Liver (tissue), 9 donors: ENCODE data around the gene MYO18A. TPM values are rescaled to one million over a fixed set of nuclear protein-coding genes. Genes with fewer than 3 reads are reported as not detected.

Experiments
- DNase-seq: peaks from one replicate; pipeline ENCODE4 v3.0.0-alpha.2; 2017; ENCODE audit warnings: low spot score
- H3K27ac ChIP-seq, 2 donors: one replicate each; pipeline ENCODE4 v1.7.0; 2013; ENCODE audit warnings: inconsistent platforms in 2 of 2, low read length in 2 of 2, control low read depth in 1 of 2, low read depth in 1 of 2, mild to moderate bottlenecking in 1 of 2
- H3K27me3 ChIP-seq, 4 donors: one replicate each; pipeline versions ENCODE4 v1.6.1 to v1.7.0; 2013; ENCODE audit warnings: low read length in 3 of 4, inconsistent platforms in 1 of 4, mild to moderate bottlenecking in 1 of 4, moderate library complexity in 1 of 4; ENCODE audit not compliant: control insufficient read depth in 4 of 4, insufficient read depth in 4 of 4
- H3K36me3 ChIP-seq, 4 donors: one replicate each; pipeline versions ENCODE4 v1.6.1 to v1.7.0; 2013; ENCODE audit warnings: low read length in 3 of 4, mild to moderate bottlenecking in 3 of 4, low read depth in 1 of 4, moderate library complexity in 1 of 4; ENCODE audit not compliant: control insufficient read depth in 4 of 4, insufficient read depth in 3 of 4
- H3K4me1 ChIP-seq, 4 donors: one replicate each; pipeline versions ENCODE4 v1.6.1 to v1.7.0; 2013; ENCODE audit warnings: low read length in 3 of 4, mild to moderate bottlenecking in 3 of 4, moderate library complexity in 1 of 4; ENCODE audit not compliant: control insufficient read depth in 4 of 4, insufficient read depth in 4 of 4
- H3K4me3 ChIP-seq, 3 donors: one replicate each; pipeline versions ENCODE4 v1.6.1 to v1.7.0; 2013; ENCODE audit warnings: low read length in 3 of 3, control low read depth in 1 of 3, low read depth in 1 of 3, mild to moderate bottlenecking in 1 of 3
- H3K9ac ChIP-seq, 2 donors: one replicate each; pipeline ENCODE4 v1.7.0; 2013; ENCODE audit warnings: low read length in 2 of 2, mild to moderate bottlenecking in 2 of 2, moderate library complexity in 2 of 2, control low read depth in 1 of 2, low read depth in 1 of 2
- H3K9me3 ChIP-seq, 4 donors: one replicate each; pipeline versions ENCODE4 v1.6.1 to v1.7.0; 2013; ENCODE audit warnings: low read length in 3 of 4; ENCODE audit not compliant: control insufficient read depth in 4 of 4
- EGR1 ChIP-seq, 2 donors: IDR thresholded peaks; 2 replicates each; pipeline ENCODE4 v1.6.1; 2016 to 2018; ENCODE audit warnings: antibody characterized with exemption in 2 of 2, low read depth in 2 of 2
- FOXA1 ChIP-seq: IDR thresholded peaks from 2 replicates; pipeline ENCODE4 v1.6.1; 2016; ENCODE audit warnings: antibody characterized with exemption
- FOXA2 ChIP-seq: IDR thresholded peaks from 2 replicates; pipeline ENCODE4 v1.6.1; 2016; ENCODE audit warnings: antibody characterized with exemption
- GABPA ChIP-seq, 2 donors: IDR thresholded peaks in 1 of 2; conservative IDR thresholded peaks in 1 of 2; 2 replicates each; pipeline ENCODE4 v1.6.1; 2016; ENCODE audit warnings: antibody characterized with exemption in 2 of 2, mild to moderate bottlenecking in 1 of 2, moderate library complexity in 1 of 2
- HNF4A ChIP-seq, 2 donors: conservative IDR thresholded peaks; 2 replicates each; pipeline ENCODE4 v1.6.1; 2016; ENCODE audit warnings: antibody characterized with exemption in 2 of 2, mild to moderate bottlenecking in 2 of 2
- HNF4G ChIP-seq: IDR thresholded peaks from 2 replicates; pipeline ENCODE4 v1.6.1; 2016; ENCODE audit warnings: antibody characterized with exemption
- JUND ChIP-seq, 2 donors: IDR thresholded peaks; 2 replicates each; pipeline ENCODE4 v1.6.1; 2016; ENCODE audit warnings: antibody characterized with exemption in 2 of 2
- NR2F2 ChIP-seq: IDR thresholded peaks from 2 replicates; pipeline ENCODE4 v1.6.1; 2016; ENCODE audit warnings: antibody characterized with exemption
- RXRA ChIP-seq, 2 donors: IDR thresholded peaks; 2 replicates each; pipeline ENCODE4 v1.6.1; 2017 to 2018; ENCODE audit warnings: antibody characterized with exemption in 2 of 2, mild to moderate bottlenecking in 1 of 2
- TAF1 ChIP-seq: conservative IDR thresholded peaks from 2 replicates; pipeline ENCODE4 v1.6.1; 2016; ENCODE audit warnings: antibody characterized with exemption, mild to moderate bottlenecking
- YY1 ChIP-seq: IDR thresholded peaks from 2 replicates; pipeline ENCODE4 v1.6.1; 2016; ENCODE audit warnings: antibody characterized with exemption, mild to moderate bottlenecking
- WGBS: extraction: QIAGEN DNeasy Blood & Tissue Kit; methylation state at CpG from one replicate; pipeline ENCODE4 v1.1.7; 2013; 5-methylcytosine and 5-hydroxymethylcytosine counted together
- polyA plus RNA-seq, 2 donors: library from polyadenylated mRNA; stranded (reverse) in 1 of 2; unstranded in 1 of 2; fragments of 200-250 nt in 1 of 2; fragments of >200 nt in 1 of 2; fragmentation: Nextera tagmentation in 1 of 2; extraction: Ambion mirVana in 1 of 2; gene quantifications; one replicate each; pipeline versions ENCODE4 v1.2.1 to v1.2.3, GENCODE V29; 2013 to 2015
- total RNA-seq, 2 donors: library from RNA; depleted of rRNA; stranded (reverse); fragments of >200 nt; gene quantifications; one replicate each; pipeline ENCODE4 v1.2.3, GENCODE V29; 2014
- TF ChIP-seq, protein P1 (sequence below): IDR thresholded peaks from 2 replicates; pipeline ENCODE4 v1.6.1; 2016; ENCODE audit warnings: antibody characterized with exemption, mild to moderate bottlenecking
- TF ChIP-seq, protein P2 (sequence below): IDR thresholded peaks from 2 replicates; pipeline ENCODE4 v1.6.1; 2016; ENCODE audit warnings: antibody characterized with exemption
- TF ChIP-seq, protein P3 (sequence below): fragments of 150-350 bp; IDR thresholded peaks from 2 replicates; pipeline ENCODE4 v1.5.1; 2017; ENCODE audit warnings: improper control_type of control experiment, low read depth, low read length; ENCODE audit not compliant: missing input control
- TF ChIP-seq, protein P4 (sequence below): IDR thresholded peaks from 2 replicates; pipeline ENCODE4 v1.6.1; 2016; ENCODE audit warnings: antibody characterized with exemption
- TF ChIP-seq, protein P5 (sequence below): IDR thresholded peaks from 2 replicates; pipeline ENCODE4 v1.6.1; 2016; ENCODE audit warnings: antibody characterized with exemption
- donor health status: healthy.
- donor health status: healthy.
- donor health status: healthy.
- donor health status: healthy.
- donor health status: healthy.

MYO18A gene
- total and polyA plus RNA-seq, 4 donors = 26.3 to 81.6 (median 37.3) TPM

DNA sequence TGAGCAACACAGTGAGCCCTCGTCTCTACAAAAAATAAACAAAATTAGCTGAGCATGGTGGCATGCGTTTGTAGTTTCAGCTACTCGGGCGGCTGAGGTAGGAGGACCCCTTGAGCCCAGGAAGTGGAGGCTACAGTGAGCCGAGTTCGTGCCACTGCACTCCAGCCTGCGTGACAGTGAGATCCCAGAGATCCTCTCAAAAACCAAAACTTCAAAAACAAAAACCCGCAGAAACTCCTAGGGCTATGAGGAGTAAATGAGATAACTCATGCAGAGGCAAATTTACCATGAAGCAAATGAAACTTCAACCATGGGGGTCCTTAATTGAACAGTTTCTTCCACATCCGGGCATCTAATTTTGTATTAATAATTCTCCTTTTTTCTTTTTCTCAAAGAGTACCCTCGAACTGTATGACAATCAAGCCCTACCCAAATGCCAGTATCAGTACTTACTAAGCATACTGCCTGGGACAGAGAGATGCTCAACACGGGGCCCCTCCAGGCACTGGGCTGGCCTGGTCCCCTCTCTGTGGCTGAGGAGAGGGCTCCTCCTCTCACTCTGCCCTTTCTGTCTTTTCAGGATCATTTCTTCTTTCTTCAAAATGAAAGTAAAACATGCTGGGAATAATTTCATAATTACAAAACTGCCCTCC lies 138.0 kb downstream of the MYO18A start:
- H3K27ac ChIP-seq = peak overlapping the region; percentile 50 to 63
- H3K9me3 ChIP-seq = no peaks in the 10 kb centered on the region
- TF ChIP-seq EGR1 (IDR thresholded peaks at IDR 0.05; ENCODE audit: low read depth in 2 of 2) = no peak
- no peak for TF ChIP-seq NR2F2
- TF ChIP-seq, protein P1, sequence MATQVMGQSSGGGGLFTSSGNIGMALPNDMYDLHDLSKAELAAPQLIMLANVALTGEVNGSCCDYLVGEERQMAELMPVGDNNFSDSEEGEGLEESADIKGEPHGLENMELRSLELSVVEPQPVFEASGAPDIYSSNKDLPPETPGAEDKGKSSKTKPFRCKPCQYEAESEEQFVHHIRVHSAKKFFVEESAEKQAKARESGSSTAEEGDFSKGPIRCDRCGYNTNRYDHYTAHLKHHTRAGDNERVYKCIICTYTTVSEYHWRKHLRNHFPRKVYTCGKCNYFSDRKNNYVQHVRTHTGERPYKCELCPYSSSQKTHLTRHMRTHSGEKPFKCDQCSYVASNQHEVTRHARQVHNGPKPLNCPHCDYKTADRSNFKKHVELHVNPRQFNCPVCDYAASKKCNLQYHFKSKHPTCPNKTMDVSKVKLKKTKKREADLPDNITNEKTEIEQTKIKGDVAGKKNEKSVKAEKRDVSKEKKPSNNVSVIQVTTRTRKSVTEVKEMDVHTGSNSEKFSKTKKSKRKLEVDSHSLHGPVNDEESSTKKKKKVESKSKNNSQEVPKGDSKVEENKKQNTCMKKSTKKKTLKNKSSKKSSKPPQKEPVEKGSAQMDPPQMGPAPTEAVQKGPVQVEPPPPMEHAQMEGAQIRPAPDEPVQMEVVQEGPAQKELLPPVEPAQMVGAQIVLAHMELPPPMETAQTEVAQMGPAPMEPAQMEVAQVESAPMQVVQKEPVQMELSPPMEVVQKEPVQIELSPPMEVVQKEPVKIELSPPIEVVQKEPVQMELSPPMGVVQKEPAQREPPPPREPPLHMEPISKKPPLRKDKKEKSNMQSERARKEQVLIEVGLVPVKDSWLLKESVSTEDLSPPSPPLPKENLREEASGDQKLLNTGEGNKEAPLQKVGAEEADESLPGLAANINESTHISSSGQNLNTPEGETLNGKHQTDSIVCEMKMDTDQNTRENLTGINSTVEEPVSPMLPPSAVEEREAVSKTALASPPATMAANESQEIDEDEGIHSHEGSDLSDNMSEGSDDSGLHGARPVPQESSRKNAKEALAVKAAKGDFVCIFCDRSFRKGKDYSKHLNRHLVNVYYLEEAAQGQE = no peak
- no peak for TF ChIP-seq TAF1
- no peak for TF ChIP-seq YY1
- no peak for TF ChIP-seq HNF4G
- no peak for TF ChIP-seq HNF4A (conservative IDR thresholded peaks at IDR 0.05)
- TF ChIP-seq, protein P2, sequence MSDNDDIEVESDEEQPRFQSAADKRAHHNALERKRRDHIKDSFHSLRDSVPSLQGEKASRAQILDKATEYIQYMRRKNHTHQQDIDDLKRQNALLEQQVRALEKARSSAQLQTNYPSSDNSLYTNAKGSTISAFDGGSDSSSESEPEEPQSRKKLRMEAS = no peak
- TF ChIP-seq, protein P3, sequence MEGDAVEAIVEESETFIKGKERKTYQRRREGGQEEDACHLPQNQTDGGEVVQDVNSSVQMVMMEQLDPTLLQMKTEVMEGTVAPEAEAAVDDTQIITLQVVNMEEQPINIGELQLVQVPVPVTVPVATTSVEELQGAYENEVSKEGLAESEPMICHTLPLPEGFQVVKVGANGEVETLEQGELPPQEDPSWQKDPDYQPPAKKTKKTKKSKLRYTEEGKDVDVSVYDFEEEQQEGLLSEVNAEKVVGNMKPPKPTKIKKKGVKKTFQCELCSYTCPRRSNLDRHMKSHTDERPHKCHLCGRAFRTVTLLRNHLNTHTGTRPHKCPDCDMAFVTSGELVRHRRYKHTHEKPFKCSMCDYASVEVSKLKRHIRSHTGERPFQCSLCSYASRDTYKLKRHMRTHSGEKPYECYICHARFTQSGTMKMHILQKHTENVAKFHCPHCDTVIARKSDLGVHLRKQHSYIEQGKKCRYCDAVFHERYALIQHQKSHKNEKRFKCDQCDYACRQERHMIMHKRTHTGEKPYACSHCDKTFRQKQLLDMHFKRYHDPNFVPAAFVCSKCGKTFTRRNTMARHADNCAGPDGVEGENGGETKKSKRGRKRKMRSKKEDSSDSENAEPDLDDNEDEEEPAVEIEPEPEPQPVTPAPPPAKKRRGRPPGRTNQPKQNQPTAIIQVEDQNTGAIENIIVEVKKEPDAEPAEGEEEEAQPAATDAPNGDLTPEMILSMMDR = no peak
- no peak for TF ChIP-seq GABPA (IDR thresholded peaks at IDR 0.05 in 1 of 2, conservative IDR thresholded peaks at IDR 0.05 in 1 of 2)
- TF ChIP-seq, protein P4, sequence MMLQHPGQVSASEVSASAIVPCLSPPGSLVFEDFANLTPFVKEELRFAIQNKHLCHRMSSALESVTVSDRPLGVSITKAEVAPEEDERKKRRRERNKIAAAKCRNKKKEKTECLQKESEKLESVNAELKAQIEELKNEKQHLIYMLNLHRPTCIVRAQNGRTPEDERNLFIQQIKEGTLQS = no peak
- WGBS = 78% methylated on average over 11 of the region's 11 CpGs
- H3K4me3 ChIP-seq = peak overlapping the region; percentile 9 to 75 (median 62)
- DNase-seq = no peak
- H3K9ac ChIP-seq = no peak overlapping the region
- peaks cover 11 to 46% (median 33%) of the 10 kb centered on the region in 4 donors for H3K4me1 ChIP-seq
- no peaks in the 10 kb centered on the region for H3K36me3 ChIP-seq
- no peaks in the 10 kb centered on the region for H3K27me3 ChIP-seq

DNA sequence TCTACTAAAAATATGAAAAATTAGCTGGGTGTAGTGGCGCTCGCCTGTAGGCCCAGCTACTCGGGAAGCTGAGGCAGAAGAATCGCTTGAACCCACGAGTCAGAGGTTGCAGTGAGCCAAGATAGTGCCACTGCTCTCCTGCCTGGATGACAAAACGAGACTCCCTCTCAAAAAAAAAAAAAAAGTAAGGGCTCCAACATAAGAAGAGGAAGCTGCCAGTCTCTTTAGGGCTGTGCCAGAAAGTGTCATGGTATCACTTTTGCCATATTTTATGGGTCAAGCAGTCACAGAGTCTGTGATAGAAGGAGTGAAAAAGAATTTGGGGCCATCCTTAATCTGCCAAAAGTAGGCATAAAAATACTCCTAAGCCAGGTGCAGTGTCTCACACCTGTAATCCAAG lies 138.6 kb downstream of the MYO18A start:
- WGBS = 94% methylated on average over 6 of the region's 6 CpGs
- Histone ChIP-seq H3K4me1 (peaks cover 7 to 41% (median 29%) of the 10 kb centered on the region in 4 donors), H3K9ac (no peak overlapping the region), H3K36me3 (no peaks in the 10 kb centered on the region), H3K4me3 (no peak overlapping the region), H3K27ac (no peak overlapping the region), H3K27me3 (no peaks in the 10 kb centered on the region), H3K9me3 (no peaks in the 10 kb centered on the region)
- DNase-seq = no peak
- TF ChIP-seq FOXA2 (no peak), FOXA1 (no peak), EGR1 (IDR thresholded peaks at IDR 0.05; ENCODE audit: low read depth in 2 of 2) (no peak), TAF1 (no peak), GABPA (IDR thresholded peaks at IDR 0.05 in 1 of 2, conservative IDR thresholded peaks at IDR 0.05 in 1 of 2) (no peak), JUND (IDR thresholded peaks at IDR 0.05) (no peak), NR2F2 (no peak), RXRA (IDR thresholded peaks at IDR 0.05) (no peak), HNF4G (no peak)
- TF ChIP-seq, protein P4 = no peak
- TF ChIP-seq, protein P2 = no peak
- TF ChIP-seq, protein P3 = no peak
- TF ChIP-seq, protein P5, sequence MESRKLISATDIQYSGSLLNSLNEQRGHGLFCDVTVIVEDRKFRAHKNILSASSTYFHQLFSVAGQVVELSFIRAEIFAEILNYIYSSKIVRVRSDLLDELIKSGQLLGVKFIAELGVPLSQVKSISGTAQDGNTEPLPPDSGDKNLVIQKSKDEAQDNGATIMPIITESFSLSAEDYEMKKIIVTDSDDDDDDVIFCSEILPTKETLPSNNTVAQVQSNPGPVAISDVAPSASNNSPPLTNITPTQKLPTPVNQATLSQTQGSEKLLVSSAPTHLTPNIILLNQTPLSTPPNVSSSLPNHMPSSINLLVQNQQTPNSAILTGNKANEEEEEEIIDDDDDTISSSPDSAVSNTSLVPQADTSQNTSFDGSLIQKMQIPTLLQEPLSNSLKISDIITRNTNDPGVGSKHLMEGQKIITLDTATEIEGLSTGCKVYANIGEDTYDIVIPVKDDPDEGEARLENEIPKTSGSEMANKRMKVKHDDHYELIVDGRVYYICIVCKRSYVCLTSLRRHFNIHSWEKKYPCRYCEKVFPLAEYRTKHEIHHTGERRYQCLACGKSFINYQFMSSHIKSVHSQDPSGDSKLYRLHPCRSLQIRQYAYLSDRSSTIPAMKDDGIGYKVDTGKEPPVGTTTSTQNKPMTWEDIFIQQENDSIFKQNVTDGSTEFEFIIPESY = no peak
